Spleen (tissue), 11 donors: ENCODE measurements around the gene DENND2D. TPM values are rescaled to one million over a fixed set of nuclear protein-coding genes. Genes with fewer than 3 reads are reported as not detected.
A peak's percentile ranks its signal among the peaks of the same experiment; 100 is the strongest.

Source experiments
- DNase-seq: peaks from one replicate; pipeline ENCODE4 v3.0.0-alpha.2; 2020
- H3K27ac ChIP-seq, 8 donors: fragments of 200-600 bp; sonication (generic) in 7 of 8; 1 replicate in 4 of 8; 2 replicates in 4 of 8; pipeline versions ENCODE4 v1.5.0 to v1.8.0; 2016 to 2021; ENCODE audit warnings: inconsistent platforms in 4 of 8, mild to moderate bottlenecking in 4 of 8, moderate library complexity in 1 of 8
- H3K27me3 ChIP-seq, 7 donors: fragments of 200-600 bp; sonication (generic) in 6 of 7; replicated peaks in 1 of 7; 1 replicate in 4 of 7; 2 replicates in 3 of 7; pipeline versions ENCODE4 v1.5.0 to v1.8.0; 2016 to 2021; ENCODE audit warnings: inconsistent platforms in 3 of 7, mild to moderate bottlenecking in 1 of 7
- H3K36me3 ChIP-seq, 6 donors: fragments of 200-600 bp; sonication (generic) in 5 of 6; 1 replicate in 4 of 6; 2 replicates in 2 of 6; pipeline versions ENCODE4 v1.5.0 to v1.8.0; 2016 to 2021; ENCODE audit warnings: inconsistent platforms in 2 of 6
- H3K4me1 ChIP-seq, 6 donors: fragments of 200-600 bp; sonication (generic) in 5 of 6; 1 replicate in 3 of 6; 2 replicates in 3 of 6; pipeline versions ENCODE4 v1.5.0 to v1.8.0; 2016 to 2021; ENCODE audit warnings: inconsistent platforms in 3 of 6
- H3K4me3 ChIP-seq, 8 donors: fragments of 200-600 bp; sonication (generic) in 7 of 8; 1 replicate in 4 of 8; 2 replicates in 4 of 8; pipeline versions ENCODE4 v1.5.0 to v1.8.0; 2016 to 2021; ENCODE audit warnings: inconsistent platforms in 4 of 8, mild to moderate bottlenecking in 4 of 8, moderate library complexity in 2 of 8
- H3K9me3 ChIP-seq, 8 donors: fragments of 200-600 bp; sonication (generic) in 7 of 8; 1 replicate in 4 of 8; 2 replicates in 4 of 8; pipeline versions ENCODE4 v1.5.0 to v1.8.0; 2016 to 2021; ENCODE audit warnings: inconsistent platforms in 4 of 8
- POLR2A ChIP-seq, 3 donors: fragments of 450-650 bp; IDR thresholded peaks; one replicate each; pipeline ENCODE4 v1.5.1; 2017; ENCODE audit warnings: antibody characterized with exemption in 3 of 3, mild to moderate bottlenecking in 1 of 3
- POLR2AphosphoS5 ChIP-seq, 3 donors: sonication (generic); formaldehyde crosslinking; IDR thresholded peaks; one replicate each; pipeline ENCODE4 v1.5.1; 2017; ENCODE audit warnings: antibody characterized with exemption in 3 of 3
- whole genome bisulfite sequencing, 5 donors: extraction: QIAGEN DNeasy Blood & Tissue Kit in 3 of 5; methylation state at CpG; one replicate each; pipeline versions ENCODE4 v1.1.5 to v1.1.7; 2013 to 2018; 5-methylcytosine and 5-hydroxymethylcytosine counted together
- intact Hi-C: fragments of 100-400 bp; cut with DNase I; formaldehyde crosslinking; loops from one replicate; pipeline ENCODE4 v1.15.0; 2023; ENCODE audit warnings: low total_unique reads
- polyA plus RNA-seq, 3 donors: library from polyadenylated mRNA; stranded (reverse); fragments of 200-250 nt; gene quantifications; one replicate each; pipeline ENCODE4 v1.2.1, GENCODE V29; 2013
- total RNA-seq, 7 donors: library from RNA; depleted of rRNA in 3 of 7; stranded (reverse); fragments of >200 nt in 3 of 7; fragmentation: NEBNext Ultra II Directional in 4 of 7; extraction: Animal tissue kit (Norgen Biotek cat#: 25700) in 4 of 7; gene quantifications; one replicate each; pipeline versions ENCODE4 v1.1.0 to v1.2.1, GENCODE V29; 2016 to 2021
- TF ChIP-seq, protein P1 (sequence below), 11 experiments: fragments of 200-600 bp in 7 of 11; fragments of 450-650 bp in 4 of 11; sonication (generic) in 4 of 11; IDR thresholded peaks in 8 of 11; conservative IDR thresholded peaks in 3 of 11; 1 replicate in 7 of 11; 2 replicates in 4 of 11; pipeline versions ENCODE4 v1.4.0 to v1.8.0; 2016 to 2021; ENCODE audit warnings: antibody characterized with exemption in 11 of 11, inconsistent platforms in 4 of 11, mild to moderate bottlenecking in 1 of 11
- donor health status: healthy with polysubstance abuse.
- donor health status: DM: no; HTN: no; CAD: no; lungs with moderate emphysema.
- donor health status: DM: no; HTN: no; CAD: no.
- donor health status: Bipolar disorder and iron deficiency.
- donor health status: healthy.
- donor health status: DM: no; HTN: no; CAD: no.
- donor health status: DM: yes; HTN: yes; CAD: no.

Gene DENND2D
- total and polyA plus RNA-seq, 10 donors: 90.3 to 182 (median 149) TPM

DNA sequence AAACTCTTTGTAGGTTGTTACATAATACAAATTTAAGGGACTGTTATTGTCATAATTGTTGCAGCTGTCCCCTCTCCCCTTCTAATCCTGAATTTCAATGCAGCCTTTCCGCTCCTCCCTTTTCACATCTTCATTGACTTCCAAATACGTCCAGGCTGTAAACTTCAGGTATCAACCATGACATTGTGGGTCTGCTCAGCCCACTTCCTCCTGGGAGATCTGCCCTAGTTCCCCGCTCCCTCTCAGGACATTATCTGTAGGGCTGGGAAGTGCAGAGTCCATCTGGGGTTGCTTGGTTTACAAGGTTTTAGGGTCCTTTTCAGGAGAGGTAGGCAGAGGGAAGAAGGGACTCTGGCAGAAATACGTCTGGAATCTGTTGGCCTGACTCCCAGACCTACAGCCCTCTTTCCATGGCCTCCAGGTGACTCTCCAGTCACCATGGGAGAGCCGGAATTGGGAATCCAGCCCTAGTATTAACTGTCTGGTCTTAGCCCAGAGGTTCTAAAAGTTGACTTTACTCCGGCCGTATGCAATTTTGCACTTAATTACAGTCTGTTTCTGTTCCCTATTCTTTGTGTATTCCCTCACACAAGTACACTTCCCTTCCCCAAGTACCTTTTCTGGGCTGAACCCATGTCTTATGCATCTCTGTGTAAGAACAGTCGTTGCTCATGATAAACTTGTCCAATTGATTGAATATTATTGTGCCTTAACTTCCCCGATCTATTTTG, 4.7 kb upstream of the DENND2D start:
- intact Hi-C loops: no loop called here
- no peaks in the 10 kb centered on the region for H3K9me3 ChIP-seq
- peak overlapping the region; percentile 96 to 100 (median 98) for H3K27ac ChIP-seq
- no peak for DNase-seq
- TF ChIP-seq POLR2A (IDR thresholded peaks at IDR 0.05) (no peak), POLR2AphosphoS5 (IDR thresholded peaks at IDR 0.05) (no peak)
- TF ChIP-seq, protein P1, sequence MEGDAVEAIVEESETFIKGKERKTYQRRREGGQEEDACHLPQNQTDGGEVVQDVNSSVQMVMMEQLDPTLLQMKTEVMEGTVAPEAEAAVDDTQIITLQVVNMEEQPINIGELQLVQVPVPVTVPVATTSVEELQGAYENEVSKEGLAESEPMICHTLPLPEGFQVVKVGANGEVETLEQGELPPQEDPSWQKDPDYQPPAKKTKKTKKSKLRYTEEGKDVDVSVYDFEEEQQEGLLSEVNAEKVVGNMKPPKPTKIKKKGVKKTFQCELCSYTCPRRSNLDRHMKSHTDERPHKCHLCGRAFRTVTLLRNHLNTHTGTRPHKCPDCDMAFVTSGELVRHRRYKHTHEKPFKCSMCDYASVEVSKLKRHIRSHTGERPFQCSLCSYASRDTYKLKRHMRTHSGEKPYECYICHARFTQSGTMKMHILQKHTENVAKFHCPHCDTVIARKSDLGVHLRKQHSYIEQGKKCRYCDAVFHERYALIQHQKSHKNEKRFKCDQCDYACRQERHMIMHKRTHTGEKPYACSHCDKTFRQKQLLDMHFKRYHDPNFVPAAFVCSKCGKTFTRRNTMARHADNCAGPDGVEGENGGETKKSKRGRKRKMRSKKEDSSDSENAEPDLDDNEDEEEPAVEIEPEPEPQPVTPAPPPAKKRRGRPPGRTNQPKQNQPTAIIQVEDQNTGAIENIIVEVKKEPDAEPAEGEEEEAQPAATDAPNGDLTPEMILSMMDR (IDR thresholded peaks at IDR 0.05 in 8 of 11, conservative IDR thresholded peaks at IDR 0.05 in 3 of 11): no peak
- WGBS, 5 donors: 43 to 59% (median 45%) methylated on average over 9 of the region's 9 CpGs
- H3K27me3 ChIP-seq: no peaks in the 10 kb centered on the region
- peak overlapping the region in 6 of 8 donors; percentile 60 to 88 (median 79) for H3K4me3 ChIP-seq
- H3K36me3 ChIP-seq: peaks cover 0 to 1% (median 0%) of the 10 kb centered on the region in 6 donors
- H3K4me1 ChIP-seq: peaks cover 36 to 75% (median 57%) of the 10 kb centered on the region in 6 donors

DNA sequence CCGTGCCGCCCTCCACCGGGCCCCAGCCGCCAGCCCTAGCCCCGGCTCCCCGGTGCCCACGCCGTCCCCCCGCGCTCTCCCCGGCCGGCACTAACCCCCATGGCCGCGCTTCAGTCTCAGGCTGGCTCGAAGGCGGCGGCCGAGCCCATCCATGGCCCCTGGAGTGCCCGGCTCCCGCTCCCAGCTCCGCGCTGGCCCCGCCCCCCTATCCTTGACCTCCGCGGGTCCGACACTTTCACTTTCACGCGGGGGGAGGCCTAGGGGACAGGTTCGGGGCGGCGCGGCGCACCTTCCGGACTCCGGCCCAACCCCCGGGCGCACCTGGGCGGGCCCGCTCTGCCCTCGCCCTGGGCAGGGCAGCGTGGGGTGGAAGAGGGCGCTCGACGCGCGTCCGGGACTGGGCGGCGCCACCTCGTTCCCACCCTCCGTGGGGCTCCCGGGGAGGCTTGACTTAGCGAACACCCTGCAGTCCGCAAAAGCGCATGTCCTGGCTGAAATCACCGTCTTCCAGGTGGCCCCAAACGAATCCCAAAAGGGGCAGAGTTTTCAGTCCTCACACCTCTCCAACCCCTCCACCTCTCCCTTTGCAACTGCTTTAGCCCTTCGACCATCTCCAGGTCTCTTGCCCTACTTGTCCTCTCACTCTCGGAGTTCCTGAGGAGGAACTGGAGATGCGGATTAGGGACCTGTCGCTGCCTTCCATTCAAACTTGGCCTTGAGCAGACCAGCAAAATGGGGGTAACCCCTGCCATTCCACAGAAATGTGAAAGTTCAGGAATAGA, 3.9 kb upstream of the DENND2D start:
- peak; percentile 90 to 94 (median 91) for TF ChIP-seq POLR2AphosphoS5 (IDR thresholded peaks at IDR 0.05)
- TF ChIP-seq POLR2A (IDR thresholded peaks at IDR 0.05): peak in 2 of 3 donors; percentile 45 to 80
- TF ChIP-seq, protein P1 (IDR thresholded peaks at IDR 0.05 in 8 of 11, conservative IDR thresholded peaks at IDR 0.05 in 3 of 11): peak in 2 of 11 experiments; percentile 21 to 32

DNA sequence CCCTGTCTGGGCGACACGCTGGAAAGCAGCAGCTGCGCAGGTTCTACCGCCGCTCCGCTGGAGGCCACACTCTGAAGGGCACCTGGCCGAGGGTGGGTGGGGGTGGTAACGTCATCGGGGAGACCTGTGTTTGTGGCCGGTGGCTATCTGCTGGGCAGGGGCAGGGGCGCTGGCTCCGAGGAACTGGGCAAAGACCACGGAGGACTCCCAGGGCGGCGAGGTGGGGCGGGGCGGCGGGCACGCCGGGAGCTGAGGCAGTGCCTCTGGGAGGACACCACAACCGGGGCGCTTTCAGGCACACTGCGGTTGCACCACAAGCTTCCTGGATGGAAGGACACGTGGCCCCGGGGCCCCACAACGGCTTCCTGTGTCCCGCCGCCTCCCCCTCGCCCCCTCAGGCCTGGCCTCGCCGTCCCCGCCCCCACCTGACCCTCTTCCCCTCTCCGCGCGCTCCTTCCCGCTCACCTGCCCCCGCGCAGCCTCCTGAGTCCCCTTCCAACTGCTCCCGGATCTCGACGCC, 3.3 kb upstream of the DENND2D start:
- Histone ChIP-seq H3K36me3 (peaks cover 0 to 15% (median 4%) of the 10 kb centered on the region in 6 donors), H3K4me3 (peak overlapping the region; percentile 58 to 88 (median 79)), H3K27ac (peak overlapping the region; percentile 96 to 100 (median 98)), H3K4me1 (peaks cover 38 to 89% (median 71%) of the 10 kb centered on the region in 6 donors), H3K27me3 (no peaks in the 10 kb centered on the region), H3K9me3 (no peaks in the 10 kb centered on the region)
- 0 to 10% (median 2%) methylated on average over 28 to 41 of the region's 41 CpGs for WGBS, 5 donors
- TF ChIP-seq, protein P1 (IDR thresholded peaks at IDR 0.05 in 8 of 11, conservative IDR thresholded peaks at IDR 0.05 in 3 of 11): peak in 4 of 11 experiments; percentile 4 to 14 (median 8)
- TF ChIP-seq POLR2A (IDR thresholded peaks at IDR 0.05) (no peak), POLR2AphosphoS5 (IDR thresholded peaks at IDR 0.05) (peak in 2 of 3 donors; percentile 32 to 48)
- DNase-seq: peak; percentile 99
- intact Hi-C loops: no loop called here

More for the DNA sequence above, 3.9 kb upstream of the DENND2D start:
- Histone ChIP-seq H3K27ac (peak overlapping the region; percentile 96 to 100 (median 98)), H3K4me1 (peaks cover 36 to 82% (median 64%) of the 10 kb centered on the region in 6 donors), H3K4me3 (peak overlapping the region; percentile 58 to 88 (median 79)), H3K27me3 (no peaks in the 10 kb centered on the region), H3K36me3 (peaks cover 0 to 9% (median 0%) of the 10 kb centered on the region in 6 donors), H3K9me3 (no peaks in the 10 kb centered on the region)
- DNase-seq: peak; percentile 98
- 2 to 11% (median 3%) methylated on average over 15 to 61 of the region's 61 CpGs for WGBS, 5 donors
- intact Hi-C loops: no loop called here
